Osteocyte (in vitro differentiated cells): ENCODE results near the gene NFKB1. TPM values are rescaled to one million over a fixed set of nuclear protein-coding genes. Genes with fewer than 3 reads are reported as not detected.

Experiments
- DNase-seq: peaks from one replicate; pipeline ENCODE4 v3.0.0; 2021; ENCODE audit warnings: mixed read lengths; ENCODE audit not compliant: unreplicated experiment; ENCODE audit errors: extremely low spot score
- H3K27ac Mint-ChIP-seq: one replicate; pipeline ENCODE4 v1.8.0; 2021; ENCODE audit warnings: mild to moderate bottlenecking, mixed read lengths; ENCODE audit not compliant: unreplicated experiment
- H3K27me3 Mint-ChIP-seq: one replicate; pipeline ENCODE4 v1.8.0; 2021; ENCODE audit warnings: mixed read lengths; ENCODE audit not compliant: unreplicated experiment
- H3K36me3 Mint-ChIP-seq: one replicate; pipeline ENCODE4 v1.8.0; 2021; ENCODE audit warnings: mixed read lengths; ENCODE audit not compliant: unreplicated experiment
- H3K4me1 Mint-ChIP-seq: one replicate; pipeline ENCODE4 v1.8.0; 2021; ENCODE audit warnings: mixed read lengths; ENCODE audit not compliant: unreplicated experiment
- H3K4me3 Mint-ChIP-seq: one replicate; pipeline ENCODE4 v1.8.0; 2021; ENCODE audit warnings: mild to moderate bottlenecking, moderate library complexity, mixed read lengths; ENCODE audit not compliant: unreplicated experiment
- H3K9me3 Mint-ChIP-seq: one replicate; pipeline ENCODE4 v1.8.0; 2021; ENCODE audit warnings: mixed read lengths; ENCODE audit not compliant: unreplicated experiment
- total RNA-seq: library from RNA; stranded (reverse); gene quantifications from 2 replicates; pipeline ENCODE4 v1.2.1, GENCODE V29; 2021
- TF ChIP-seq, protein P1 (sequence below): fragments of 200-600 bp; sonication (generic); IDR thresholded peaks from 2 replicates; pipeline ENCODE4 v1.5.0; 2021; ENCODE audit warnings: antibody characterized with exemption, mild to moderate bottlenecking, moderate library complexity

Gene NFKB1
- total RNA-seq, 1 donor from 2014 or later: 27.9 TPM

- TF ChIP-seq, protein P1, sequence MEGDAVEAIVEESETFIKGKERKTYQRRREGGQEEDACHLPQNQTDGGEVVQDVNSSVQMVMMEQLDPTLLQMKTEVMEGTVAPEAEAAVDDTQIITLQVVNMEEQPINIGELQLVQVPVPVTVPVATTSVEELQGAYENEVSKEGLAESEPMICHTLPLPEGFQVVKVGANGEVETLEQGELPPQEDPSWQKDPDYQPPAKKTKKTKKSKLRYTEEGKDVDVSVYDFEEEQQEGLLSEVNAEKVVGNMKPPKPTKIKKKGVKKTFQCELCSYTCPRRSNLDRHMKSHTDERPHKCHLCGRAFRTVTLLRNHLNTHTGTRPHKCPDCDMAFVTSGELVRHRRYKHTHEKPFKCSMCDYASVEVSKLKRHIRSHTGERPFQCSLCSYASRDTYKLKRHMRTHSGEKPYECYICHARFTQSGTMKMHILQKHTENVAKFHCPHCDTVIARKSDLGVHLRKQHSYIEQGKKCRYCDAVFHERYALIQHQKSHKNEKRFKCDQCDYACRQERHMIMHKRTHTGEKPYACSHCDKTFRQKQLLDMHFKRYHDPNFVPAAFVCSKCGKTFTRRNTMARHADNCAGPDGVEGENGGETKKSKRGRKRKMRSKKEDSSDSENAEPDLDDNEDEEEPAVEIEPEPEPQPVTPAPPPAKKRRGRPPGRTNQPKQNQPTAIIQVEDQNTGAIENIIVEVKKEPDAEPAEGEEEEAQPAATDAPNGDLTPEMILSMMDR: no peak
- peaks cover 26% of the 10 kb centered on the region for H3K4me1 Mint-ChIP-seq
- peaks cover 58% of the 10 kb centered on the region for H3K36me3 Mint-ChIP-seq
- H3K27me3 Mint-ChIP-seq: no peaks in the 10 kb centered on the region
- no peak overlapping the region for H3K4me3 Mint-ChIP-seq
- H3K9me3 Mint-ChIP-seq: no peaks in the 10 kb centered on the region
- peak overlapping the region; percentile 58 for H3K27ac Mint-ChIP-seq
- DNase-seq: no peak
Measured at GRCh38 chr4:102598762-102599374, 97.7 kb downstream of the NFKB1 start.

DNA sequence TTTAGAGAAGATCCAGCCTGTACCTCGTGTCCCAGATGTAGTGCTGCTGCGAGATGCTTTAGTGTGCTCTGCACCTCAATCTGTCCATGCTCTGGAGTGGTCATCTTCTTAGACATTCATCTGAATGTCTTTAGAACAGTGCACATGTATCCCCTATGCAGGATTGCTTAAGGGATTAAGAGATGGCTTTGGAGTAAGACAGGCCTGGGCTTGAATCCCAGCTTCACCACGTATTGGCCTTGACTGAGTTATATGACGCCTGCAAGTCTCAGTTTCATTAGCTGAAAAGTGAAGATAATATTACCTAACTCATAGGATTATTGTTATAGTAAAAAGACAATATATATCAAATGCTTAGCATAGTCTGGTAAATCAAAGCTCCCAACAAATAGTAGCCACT is 98.3 kb downstream of the NFKB1 start:
- Mint-ChIP-seq H3K27ac (peak overlapping the region; percentile 32), H3K9me3 (no peaks in the 10 kb centered on the region), H3K36me3 (peaks cover 55% of the 10 kb centered on the region), H3K4me3 (no peak overlapping the region), H3K4me1 (peaks cover 26% of the 10 kb centered on the region), H3K27me3 (no peaks in the 10 kb centered on the region)
- DNase-seq: no peak
- TF ChIP-seq, protein P1: no peak

- TF ChIP-seq, protein P1: no peak
- no peaks in the 10 kb centered on the region for H3K9me3 Mint-ChIP-seq
- no peaks in the 10 kb centered on the region for H3K27me3 Mint-ChIP-seq
- no peak overlapping the region for H3K4me3 Mint-ChIP-seq
- H3K4me1 Mint-ChIP-seq: peaks cover 26% of the 10 kb centered on the region
- peaks cover 56% of the 10 kb centered on the region for H3K36me3 Mint-ChIP-seq
- DNase-seq: no peak
- H3K27ac Mint-ChIP-seq: no peak overlapping the region
Measured at GRCh38 chr4:102599886-102600285, 98.7 kb downstream of the NFKB1 start.

GRCh38 chr4:102600689-102601088 is 99.5 kb downstream of the NFKB1 start:
- TF ChIP-seq, protein P1: no peak

DNA sequence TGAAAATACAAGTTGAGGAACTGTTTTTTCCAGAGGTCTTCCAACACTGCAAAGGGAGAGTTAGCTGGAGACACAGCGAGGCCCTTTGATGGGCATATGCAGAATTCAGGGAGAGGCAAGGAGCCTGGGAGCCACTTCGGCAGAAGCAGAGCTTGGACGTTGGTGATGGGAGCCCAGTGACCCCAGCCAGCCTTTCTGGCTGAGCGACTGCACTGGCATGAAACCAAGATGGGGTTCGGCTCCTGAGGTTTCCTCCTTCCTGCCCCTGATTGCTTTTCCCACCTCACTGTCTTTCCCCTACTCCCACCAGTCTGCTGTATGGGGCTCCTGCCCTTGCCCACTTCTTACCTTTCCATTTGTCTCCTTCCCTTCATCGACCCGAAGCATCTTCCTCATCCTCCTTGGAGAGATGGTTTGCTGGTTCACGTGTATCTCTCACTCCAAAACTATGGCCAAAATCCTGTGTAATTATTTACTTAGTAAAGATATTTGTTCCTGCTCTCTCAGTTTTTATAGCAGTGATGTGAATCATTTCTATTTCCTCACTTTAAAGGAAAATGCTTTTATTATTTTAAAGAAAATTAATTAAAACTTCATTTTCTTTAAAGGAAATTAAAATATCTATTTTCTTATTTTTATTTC is 100.5 kb downstream of the NFKB1 start:
- H3K36me3 Mint-ChIP-seq: peaks cover 49% of the 10 kb centered on the region

More at GRCh38 chr4:102600689-102601088, 99.5 kb downstream of the NFKB1 start:
- H3K4me1 Mint-ChIP-seq: peaks cover 26% of the 10 kb centered on the region
- peaks cover 53% of the 10 kb centered on the region for H3K36me3 Mint-ChIP-seq
- no peaks in the 10 kb centered on the region for H3K27me3 Mint-ChIP-seq
- no peak overlapping the region for H3K4me3 Mint-ChIP-seq
- H3K27ac Mint-ChIP-seq: no peak overlapping the region
- no peak for DNase-seq
- H3K9me3 Mint-ChIP-seq: no peaks in the 10 kb centered on the region

More for the DNA sequence above, 100.5 kb downstream of the NFKB1 start:
- no peak for DNase-seq
- H3K4me1 Mint-ChIP-seq: peaks cover 26% of the 10 kb centered on the region
- H3K27me3 Mint-ChIP-seq: no peaks in the 10 kb centered on the region
- H3K27ac Mint-ChIP-seq: no peak overlapping the region
- TF ChIP-seq, protein P1: no peak
- no peaks in the 10 kb centered on the region for H3K9me3 Mint-ChIP-seq
- no peak overlapping the region for H3K4me3 Mint-ChIP-seq
